ENCODE measurements around the gene ADGRF1. TPM values are rescaled to one million over a fixed set of nuclear protein-coding genes. Genes with fewer than 3 reads are reported as not detected.
"Not testable (repeated sequence)": the region's sequence is repeated elsewhere in the genome, so short reads cannot be mapped to it uniquely, and the experiment has no call there.

ADGRF1 gene
- total RNA-seq, 1 experiment from 2014 or later = 104 TPM

DNA sequence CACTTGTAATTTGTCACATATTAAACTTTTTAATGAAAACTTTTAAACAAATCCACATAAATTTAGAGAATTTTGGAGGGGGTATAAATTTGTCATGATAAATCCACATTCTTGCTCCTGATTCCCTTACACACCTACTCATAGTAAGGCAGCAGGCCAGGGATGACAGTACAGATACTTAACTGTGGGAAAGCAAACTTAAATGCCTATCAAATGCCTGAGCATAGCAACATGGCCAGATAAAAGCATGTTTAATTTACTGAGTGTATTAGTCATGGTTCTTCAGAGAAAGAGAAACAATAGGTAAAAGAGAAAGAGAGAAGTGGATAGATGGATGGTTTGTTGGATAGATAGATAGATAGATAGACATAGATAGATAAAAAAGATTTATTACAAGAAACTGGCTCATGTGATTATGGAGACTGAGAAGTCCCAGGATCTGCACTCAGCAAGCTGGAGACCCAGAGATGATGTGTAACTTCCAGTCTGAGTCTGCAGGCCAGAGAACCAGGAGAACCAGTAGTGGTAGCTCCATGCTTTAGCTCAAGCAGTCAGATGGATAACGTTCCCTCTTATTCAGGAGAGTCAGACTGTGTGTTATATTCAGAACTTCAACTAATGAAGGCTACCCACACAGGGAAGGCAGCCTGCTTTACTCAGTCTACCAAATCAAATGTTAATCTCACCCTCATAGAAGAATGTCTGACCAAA, 15.9 kb upstream of the ADGRF1 start:
- ChIA-PET POLR2A (ENCODE audit: unreplicated experiment) (interaction anchor here (0.6 kb wide), 1 partner anchor 102 kb away, joined by 3 read pairs; no protein-coding TSS in a partner anchor), CTCF (no interaction called here)
- intact Hi-C loops (cut with micrococcal nuclease) = loop anchor here (5.0 kb wide), 1 partner anchor 34 kb away; no protein-coding TSS in a partner anchor
- peaks cover 49% of the 10 kb centered on the region for H3K4me1 ChIP-seq (ENCODE audit: insufficient read depth, low read length)
- DNase-seq (peak; percentile 98), ATAC-seq (peak; percentile 76)
- H3K27ac ChIP-seq (ENCODE audit: low read length) = peak overlapping the region; percentile 96
- no peaks in the 10 kb centered on the region for H3K36me3 ChIP-seq (ENCODE audit: low read depth, low read length)
- no peaks in the 10 kb centered on the region for H3K27me3 ChIP-seq (ENCODE audit: low read length)
- peak overlapping the region; percentile 74 for H3K4me2 ChIP-seq (ENCODE audit: low read length)
- H2AFZ ChIP-seq (ENCODE audit: low read length) = no peak overlapping the region
- peaks cover 8% of the 10 kb centered on the region for H3F3A ChIP-seq (ENCODE audit: low read length, unreplicated experiment)
- H3K9ac ChIP-seq (ENCODE audit: low read length) = peak overlapping the region; percentile 72
- BruUV-seq (replicated peaks) = TSS peak; percentile 69
- no peaks in the 10 kb centered on the region for H3K79me2 ChIP-seq (ENCODE audit: low read length)
- no peaks in the 10 kb centered on the region for H3K9me3 ChIP-seq (ENCODE audit: low read length)
- no peaks in the 10 kb centered on the region for H3K9me2 ChIP-seq (replicated peaks; ENCODE audit: low read length)
- no peak for TF ChIP-seq EZH2 (IDR thresholded peaks at IDR 0.05; ENCODE audit: low read length, unreplicated experiment)
- TF ChIP-seq, protein P1, sequence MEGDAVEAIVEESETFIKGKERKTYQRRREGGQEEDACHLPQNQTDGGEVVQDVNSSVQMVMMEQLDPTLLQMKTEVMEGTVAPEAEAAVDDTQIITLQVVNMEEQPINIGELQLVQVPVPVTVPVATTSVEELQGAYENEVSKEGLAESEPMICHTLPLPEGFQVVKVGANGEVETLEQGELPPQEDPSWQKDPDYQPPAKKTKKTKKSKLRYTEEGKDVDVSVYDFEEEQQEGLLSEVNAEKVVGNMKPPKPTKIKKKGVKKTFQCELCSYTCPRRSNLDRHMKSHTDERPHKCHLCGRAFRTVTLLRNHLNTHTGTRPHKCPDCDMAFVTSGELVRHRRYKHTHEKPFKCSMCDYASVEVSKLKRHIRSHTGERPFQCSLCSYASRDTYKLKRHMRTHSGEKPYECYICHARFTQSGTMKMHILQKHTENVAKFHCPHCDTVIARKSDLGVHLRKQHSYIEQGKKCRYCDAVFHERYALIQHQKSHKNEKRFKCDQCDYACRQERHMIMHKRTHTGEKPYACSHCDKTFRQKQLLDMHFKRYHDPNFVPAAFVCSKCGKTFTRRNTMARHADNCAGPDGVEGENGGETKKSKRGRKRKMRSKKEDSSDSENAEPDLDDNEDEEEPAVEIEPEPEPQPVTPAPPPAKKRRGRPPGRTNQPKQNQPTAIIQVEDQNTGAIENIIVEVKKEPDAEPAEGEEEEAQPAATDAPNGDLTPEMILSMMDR (conservative IDR thresholded peaks at IDR 0.05; ENCODE audit: low read depth, low read length) = no peak
- TF ChIP-seq EZH2phosphoT487 (IDR thresholded peaks at IDR 0.05; ENCODE audit: borderline replicate concordance, low read length) = no peak
- H3K4me3 ChIP-seq (ENCODE audit: low read length) = no peak overlapping the region
- no peaks in the 10 kb centered on the region for H4K20me1 ChIP-seq (ENCODE audit: low read length)

DNA sequence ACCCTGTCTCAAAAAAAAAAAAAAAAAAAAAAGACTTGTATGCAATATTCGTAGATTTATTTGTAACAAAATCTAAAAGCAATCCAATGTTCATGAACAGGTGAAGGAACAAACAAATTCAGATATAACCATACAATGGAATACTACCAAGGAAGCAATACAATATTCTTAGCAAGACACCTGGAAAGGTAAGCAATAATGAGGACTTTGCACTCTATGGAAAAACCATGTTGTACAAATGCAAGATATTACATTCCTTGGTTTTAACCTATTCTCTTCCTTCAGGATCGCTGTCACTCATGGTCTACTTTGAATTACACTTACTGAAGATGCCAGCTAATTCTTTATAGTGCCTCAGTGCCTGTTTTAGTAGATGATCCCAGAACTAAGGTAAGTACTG, 14.7 kb upstream of the ADGRF1 start:
- TF ChIP-seq EZH2 (IDR thresholded peaks at IDR 0.05; ENCODE audit: low read length, unreplicated experiment) = no peak
- no peak for TF ChIP-seq EZH2phosphoT487 (IDR thresholded peaks at IDR 0.05; ENCODE audit: borderline replicate concordance, low read length)
- TF ChIP-seq, protein P1 (conservative IDR thresholded peaks at IDR 0.05; ENCODE audit: low read depth, low read length) = no peak
- intact Hi-C loops (cut with micrococcal nuclease) = loop anchor here (5.0 kb wide), 1 partner anchor 35 kb away; no protein-coding TSS in a partner anchor
- Histone ChIP-seq H3K36me3 (ENCODE audit: low read depth, low read length) (no peaks in the 10 kb centered on the region), H2AFZ (ENCODE audit: low read length) (no peak overlapping the region), H3K4me3 (ENCODE audit: low read length) (no peak overlapping the region), H3F3A (ENCODE audit: low read length, unreplicated experiment) (peaks cover 8% of the 10 kb centered on the region), H3K27me3 (ENCODE audit: low read length) (no peaks in the 10 kb centered on the region), H3K9me2 (replicated peaks; ENCODE audit: low read length) (no peaks in the 10 kb centered on the region), H3K4me2 (ENCODE audit: low read length) (no peak overlapping the region; the same call in 1 of the 2 replicates), H3K9ac (ENCODE audit: low read length) (peak overlapping the region; percentile 68), H3K4me1 (ENCODE audit: insufficient read depth, low read length) (peaks cover 46% of the 10 kb centered on the region), H3K9me3 (ENCODE audit: low read length) (no peaks in the 10 kb centered on the region), H4K20me1 (ENCODE audit: low read length) (no peaks in the 10 kb centered on the region), H3K27ac (ENCODE audit: low read length) (peak overlapping the region; percentile 96), H3K79me2 (ENCODE audit: low read length) (no peaks in the 10 kb centered on the region)
- BruUV-seq (replicated peaks) = no TSS peak
- POLR2A ChIA-PET (ENCODE audit: unreplicated experiment) = no interaction called here
- DNase-seq = no peak
- CTCF ChIA-PET = no interaction called here
- ATAC-seq = no peak

DNA sequence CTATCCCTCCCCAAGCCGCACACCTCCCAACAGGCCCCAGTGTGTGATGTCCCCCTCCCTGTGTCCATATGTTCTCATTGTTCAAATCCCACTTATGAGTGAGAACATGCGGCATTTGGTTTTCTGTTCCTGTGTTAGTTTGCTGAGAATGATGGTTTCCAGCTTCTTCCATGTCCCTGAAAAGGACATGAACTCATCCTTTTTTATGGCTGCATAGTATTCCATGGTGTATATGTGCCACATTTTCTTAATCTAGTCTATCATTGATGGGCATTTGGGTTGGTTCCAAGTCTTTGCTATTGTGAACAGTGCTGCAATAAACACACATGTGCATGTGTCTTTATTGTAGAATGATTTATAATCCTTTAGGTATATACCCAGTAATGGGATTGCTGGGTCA, 12.2 kb upstream of the ADGRF1 start:
- not testable (repeated sequence) for H4K20me1 ChIP-seq (ENCODE audit: low read length); ATAC-seq

More for the DNA sequence above, 12.2 kb upstream of the ADGRF1 start:
- POLR2A ChIA-PET (ENCODE audit: unreplicated experiment); H3K79me2 ChIP-seq (ENCODE audit: low read length); H3K36me3 ChIP-seq (ENCODE audit: low read depth, low read length); H3K9ac ChIP-seq (ENCODE audit: low read length); H3K27me3 ChIP-seq (ENCODE audit: low read length); BruUV-seq (replicated peaks); H3K9me3 ChIP-seq (ENCODE audit: low read length); DNase-seq; H3K4me3 ChIP-seq (ENCODE audit: low read length); H2AFZ ChIP-seq (ENCODE audit: low read length); H3F3A ChIP-seq (ENCODE audit: low read length, unreplicated experiment); H3K27ac ChIP-seq (ENCODE audit: low read length); intact Hi-C loops (cut with micrococcal nuclease); CTCF ChIA-PET; H3K4me2 ChIP-seq (ENCODE audit: low read length); H3K9me2 ChIP-seq (replicated peaks; ENCODE audit: low read length): not testable (repeated sequence)
- H3K4me1 ChIP-seq (ENCODE audit: insufficient read depth, low read length) = peaks cover 23% of the 10 kb centered on the region

All from PC-3 (cell line).